ENCODE data around the gene RIMS4. TPM values are rescaled to one million over a fixed set of nuclear protein-coding genes. Genes with fewer than 3 reads are reported as not detected.
A peak's percentile ranks its signal among the peaks of the same experiment; 100 is the strongest.

Gene RIMS4
- total RNA-seq, 2 experiments from 2014 or later = not detected

DNA sequence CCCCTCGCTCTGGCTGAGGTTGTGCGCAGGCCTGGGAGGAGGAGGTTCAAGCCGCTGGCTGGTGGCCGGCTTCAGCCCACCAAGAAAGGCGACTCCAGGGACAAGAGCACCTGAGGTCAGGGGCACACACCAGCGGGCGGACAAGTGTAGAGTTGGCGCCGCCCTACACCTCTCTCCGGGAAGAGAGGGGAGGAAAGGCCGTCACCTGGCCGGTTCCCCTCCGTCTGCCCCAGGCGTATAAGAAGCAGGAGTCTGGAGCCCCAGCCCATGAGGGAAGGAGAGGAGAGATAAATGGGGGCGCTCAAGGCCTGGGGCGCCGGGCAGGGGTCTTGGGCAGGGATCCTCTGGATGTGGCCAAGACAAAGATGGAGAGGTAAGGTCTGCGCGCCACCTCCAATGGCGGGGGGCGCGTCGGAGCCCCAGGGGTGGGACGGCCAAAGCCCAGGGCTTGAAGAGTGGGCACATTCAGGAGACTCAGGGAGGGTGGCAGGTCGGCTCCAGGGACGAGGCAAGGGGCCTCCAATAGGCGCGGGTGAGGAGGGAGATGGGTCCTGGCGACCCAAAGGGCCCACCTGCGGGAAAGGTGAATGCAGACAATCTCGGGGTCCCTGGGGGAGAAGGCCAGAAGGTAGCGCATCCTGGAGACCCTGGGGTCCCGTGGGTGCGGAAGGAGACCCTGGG is 826 bp downstream of the RIMS4 start:
- ATAC-seq (no peak), DNase-seq (no peak)
- peaks cover 53% of the 10 kb centered on the region for H3K27me3 Mint-ChIP-seq
- H3K4me3 Mint-ChIP-seq = peak overlapping the region; percentile 14
- intact Hi-C loops (cut with micrococcal nuclease) = loop anchor here (5.0 kb wide), 1 partner anchor 58 kb away; no protein-coding TSS in a partner anchor
- ChIA-PET CTCF (no interaction called here), POLR2A (no interaction called here)
- no peaks in the 10 kb centered on the region for H3K36me3 Mint-ChIP-seq (ENCODE audit: low read depth)
- H3K4me1 Mint-ChIP-seq (ENCODE audit: low read depth) = no peaks in the 10 kb centered on the region
- TF ChIP-seq CTCF (IDR thresholded peaks at IDR 0.05) = no peak
- no peaks in the 10 kb centered on the region for H3K9me3 Mint-ChIP-seq
- no peak overlapping the region for H3K27ac Mint-ChIP-seq

GRCh38 chr20:44807684-44808056 is 2.7 kb downstream of the RIMS4 start:
- ATAC-seq (no peak), DNase-seq (no peak)
- H3K4me1 Mint-ChIP-seq (ENCODE audit: low read depth) = no peaks in the 10 kb centered on the region
- ChIA-PET CTCF (no interaction called here), POLR2A (no interaction called here)
- no peak overlapping the region for H3K27ac Mint-ChIP-seq
- intact Hi-C loops (cut with micrococcal nuclease) = loop anchor here (5.0 kb wide), 1 partner anchor 60 kb away; no protein-coding TSS in a partner anchor
- H3K36me3 Mint-ChIP-seq (ENCODE audit: low read depth) = no peaks in the 10 kb centered on the region
- H3K4me3 Mint-ChIP-seq = no peak overlapping the region
- TF ChIP-seq CTCF (IDR thresholded peaks at IDR 0.05) = no peak
- H3K27me3 Mint-ChIP-seq = peaks cover 51% of the 10 kb centered on the region
- no peaks in the 10 kb centered on the region for H3K9me3 Mint-ChIP-seq

DNA sequence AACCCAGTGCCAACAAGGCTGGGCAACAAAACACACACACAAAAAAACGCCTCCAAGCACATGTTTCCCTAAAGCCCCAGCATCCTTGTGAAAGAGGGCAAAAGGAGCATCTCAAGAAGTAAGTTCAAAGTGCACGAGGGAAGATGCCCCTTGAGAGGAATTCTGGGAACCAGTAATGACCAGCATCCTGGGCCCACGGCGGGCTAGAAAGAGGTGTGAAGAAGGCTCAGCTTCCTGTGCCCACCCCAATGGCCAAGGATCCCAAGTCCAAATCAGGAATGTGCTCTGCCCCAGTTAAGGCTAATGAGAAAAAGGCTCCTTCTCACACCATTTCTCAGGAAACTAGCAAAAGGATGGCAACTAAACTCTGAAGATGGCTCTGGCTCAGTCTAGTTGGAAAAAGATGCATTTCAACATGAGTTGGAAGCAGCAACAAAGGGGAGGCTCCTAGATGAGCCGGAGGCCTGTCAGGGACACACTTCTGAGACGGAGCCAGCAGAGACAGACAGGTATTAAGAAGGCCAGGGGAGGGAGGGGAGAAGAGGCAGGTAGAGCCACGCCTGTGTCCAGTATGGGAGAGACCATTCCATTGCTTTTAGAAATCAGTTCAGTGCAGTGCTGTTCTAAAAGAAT is 3.2 kb downstream of the RIMS4 start:
- Mint-ChIP-seq H3K27me3 (peaks cover 46% of the 10 kb centered on the region), H3K36me3 (ENCODE audit: low read depth) (no peaks in the 10 kb centered on the region), H3K4me3 (no peak overlapping the region), H3K4me1 (ENCODE audit: low read depth) (no peaks in the 10 kb centered on the region), H3K9me3 (no peaks in the 10 kb centered on the region), H3K27ac (no peak overlapping the region)
- no peak for ATAC-seq
- DNase-seq = no peak
- ChIA-PET POLR2A (no interaction called here), CTCF (interaction anchor here (1.6 kb wide), 1 partner anchor 60 kb away, joined by 5 read pairs; no protein-coding TSS in a partner anchor)
- no peak for TF ChIP-seq CTCF (IDR thresholded peaks at IDR 0.05)
- intact Hi-C loops (cut with micrococcal nuclease) = loop anchor here (5.0 kb wide), 1 partner anchor 60 kb away; no protein-coding TSS in a partner anchor

DNA sequence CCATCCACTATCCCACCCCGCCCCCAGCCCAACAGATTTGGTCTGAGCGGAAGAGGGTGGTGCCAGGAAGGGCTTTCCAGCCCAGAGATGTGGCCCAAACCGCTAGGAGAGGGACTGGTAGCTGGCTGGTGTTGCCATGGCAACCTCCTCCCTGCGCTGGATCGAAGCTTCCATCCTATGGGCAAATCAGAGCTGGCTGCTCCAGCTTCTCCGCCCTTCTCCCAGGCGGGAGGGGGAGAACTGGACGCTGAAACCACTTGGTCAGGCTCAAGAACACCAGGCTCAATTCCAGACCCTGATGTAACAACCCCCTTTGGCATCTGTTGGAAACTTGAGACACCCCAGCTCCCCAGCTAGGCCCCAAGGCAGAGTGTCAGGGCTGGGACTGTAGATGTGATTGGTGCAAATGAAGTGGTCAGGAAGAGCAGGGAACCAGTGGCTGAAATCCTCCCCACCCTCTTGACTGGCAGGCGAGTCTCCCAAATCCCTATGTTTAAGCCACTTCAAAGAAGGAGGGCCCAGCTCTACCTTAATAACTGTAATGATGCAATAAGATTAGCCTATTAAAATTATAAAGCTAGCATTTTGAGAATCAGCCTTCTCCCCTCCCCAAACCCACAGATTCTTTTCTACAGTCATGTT is 4.2 kb downstream of the RIMS4 start:
- ATAC-seq (no peak), DNase-seq (no peak)
- no peak for TF ChIP-seq CTCF (IDR thresholded peaks at IDR 0.05)
- CTCF ChIA-PET = interaction anchor here (1.6 kb wide), 1 partner anchor 59 kb away, joined by 5 read pairs; no protein-coding TSS in a partner anchor
- intact Hi-C loops (cut with micrococcal nuclease) = loop anchor here (5.0 kb wide), 1 partner anchor 61 kb away; no protein-coding TSS in a partner anchor
- no peak overlapping the region for H3K4me3 Mint-ChIP-seq
- POLR2A ChIA-PET = interaction anchor here (0.5 kb wide), 1 partner anchor 1430 kb away, joined by 6 read pairs; no protein-coding TSS in a partner anchor
- peaks cover 42% of the 10 kb centered on the region for H3K27me3 Mint-ChIP-seq
- H3K27ac Mint-ChIP-seq = no peak overlapping the region
- no peaks in the 10 kb centered on the region for H3K9me3 Mint-ChIP-seq
- no peaks in the 10 kb centered on the region for H3K36me3 Mint-ChIP-seq (ENCODE audit: low read depth)
- no peaks in the 10 kb centered on the region for H3K4me1 Mint-ChIP-seq (ENCODE audit: low read depth)

All from activated CD8-positive, alpha-beta T cell treated with anti-CD3 and anti-CD28 coated beads for 36 hours (primary cell).